ENCODE results near the gene PEAK1.

Gene PEAK1

DNA sequence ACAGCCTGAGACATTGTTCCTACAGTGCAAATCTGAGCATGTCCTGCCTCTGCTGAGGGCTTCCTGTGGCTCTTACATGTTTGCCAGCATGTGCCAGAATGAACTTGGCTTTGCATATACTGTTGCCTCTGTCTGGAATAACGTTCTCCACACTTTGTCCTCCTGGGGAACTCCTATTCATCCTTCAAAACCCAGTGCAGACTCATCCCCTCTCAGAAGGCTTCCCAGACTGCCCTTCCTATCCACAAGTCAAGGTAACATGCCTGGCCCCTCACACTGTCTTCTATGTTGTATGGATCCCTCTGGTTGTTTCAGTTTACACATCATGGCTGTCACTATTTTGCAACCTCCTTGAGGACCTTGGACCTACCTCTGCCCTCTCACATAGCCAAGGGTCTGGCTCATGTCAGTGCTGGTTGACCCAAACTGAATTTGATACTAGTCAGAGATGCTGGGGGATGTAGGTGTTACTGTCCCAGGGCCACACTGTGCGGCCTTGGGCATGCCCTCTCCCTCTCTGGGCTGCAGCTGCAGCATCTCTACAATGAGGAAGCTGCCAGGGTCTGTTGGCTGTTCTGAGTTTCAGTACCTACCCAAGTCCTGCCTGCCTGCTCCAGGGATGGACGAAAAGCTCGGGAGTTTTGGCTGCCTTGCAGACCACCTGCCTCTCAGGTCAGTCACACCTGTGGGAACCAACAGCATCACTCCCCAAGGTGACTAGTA, 320.0 kb downstream of the PEAK1 start:
- in situ Hi-C loops (cut with MboI; ENCODE audit: low sequenced_read_pairs): no loop called here

DNA sequence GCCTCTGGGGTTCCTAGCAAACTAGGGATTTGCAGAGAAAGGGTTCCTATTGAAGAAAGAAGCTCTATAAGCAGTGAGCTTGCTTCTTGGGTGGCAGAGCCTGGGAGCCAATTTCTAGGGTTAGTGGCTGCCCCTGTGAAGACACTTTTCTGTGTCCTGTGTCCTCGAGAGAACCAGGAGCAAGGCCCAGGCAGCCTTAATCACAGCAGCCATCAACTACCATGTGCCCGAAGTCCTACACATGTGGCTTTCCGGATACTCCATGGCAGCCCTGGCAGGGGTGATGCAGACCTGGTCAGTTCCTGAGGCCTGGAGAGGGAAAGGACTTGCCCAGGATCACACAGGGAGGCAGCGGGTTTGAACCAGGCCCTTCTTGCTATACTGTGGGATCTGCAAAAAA, 321.3 kb downstream of the PEAK1 start:
- in situ Hi-C loops (cut with MboI; ENCODE audit: low sequenced_read_pairs): no loop called here

DNA sequence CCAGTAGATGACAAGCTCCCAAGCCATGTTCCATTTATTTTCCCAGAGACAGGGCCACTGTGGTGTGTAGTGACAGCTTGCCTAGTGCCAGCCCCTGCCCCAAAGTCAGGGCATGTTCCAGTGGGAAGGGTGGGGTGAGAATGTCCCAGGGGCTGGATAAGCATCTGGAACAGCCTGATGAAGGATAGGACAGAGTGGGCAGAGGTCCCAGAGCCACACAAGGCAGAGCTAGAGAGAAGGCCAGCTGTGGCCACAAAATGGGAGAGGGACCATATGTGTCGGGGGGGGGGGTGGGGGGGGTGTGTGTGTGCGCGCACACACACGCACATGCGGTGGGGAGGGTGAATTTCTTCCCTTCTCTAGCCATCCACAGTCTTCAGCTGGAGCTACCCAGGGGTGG, 322.0 kb downstream of the PEAK1 start:
- in situ Hi-C loops (cut with MboI; ENCODE audit: low sequenced_read_pairs): no loop called here

DNA sequence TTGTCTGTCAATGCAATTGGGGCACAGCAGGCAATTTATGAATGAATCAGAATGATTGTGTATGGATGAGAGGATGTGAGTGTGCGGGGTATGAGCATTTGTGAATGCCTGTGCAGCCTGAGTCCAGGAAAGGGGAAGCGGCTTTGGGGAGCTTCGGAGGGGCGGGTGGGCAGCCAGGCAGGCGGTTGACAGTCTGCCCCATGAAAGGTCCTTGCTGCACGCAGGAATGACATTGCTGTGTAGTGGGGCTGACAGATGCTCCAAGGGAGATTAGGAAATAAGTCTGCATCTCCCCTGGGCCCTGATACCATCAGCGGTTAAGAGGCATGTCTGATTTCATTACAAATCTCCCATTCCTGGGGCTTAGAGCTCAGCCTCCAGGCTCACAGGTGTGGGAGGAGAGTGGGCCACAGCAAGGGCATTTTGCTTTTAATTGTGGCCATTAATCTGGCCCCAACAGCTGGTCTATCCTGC, 322.6 kb downstream of the PEAK1 start:
- in situ Hi-C loops (cut with MboI; ENCODE audit: low sequenced_read_pairs): no loop called here

DNA sequence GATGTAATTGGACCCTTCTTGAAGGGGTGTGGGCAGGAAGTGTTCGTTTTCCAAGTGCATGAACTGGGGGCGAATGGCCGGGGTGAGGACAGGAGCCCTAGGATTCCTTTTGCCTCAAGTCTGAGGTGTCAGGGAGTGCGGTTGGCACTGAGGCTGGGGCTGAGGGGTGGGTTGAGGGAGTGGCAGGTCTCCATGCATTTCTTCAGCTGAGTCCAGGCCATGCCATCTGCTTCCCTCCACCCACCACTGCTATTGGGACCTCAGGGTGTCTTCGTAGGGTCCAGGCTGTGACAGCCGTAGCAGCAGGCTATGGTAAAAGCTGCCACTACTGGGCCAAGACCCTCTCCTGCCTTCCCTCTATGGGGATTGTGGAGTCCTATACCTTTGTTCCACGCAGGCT, 323.4 kb downstream of the PEAK1 start:
- in situ Hi-C loops (cut with MboI; ENCODE audit: low sequenced_read_pairs): no loop called here

DNA sequence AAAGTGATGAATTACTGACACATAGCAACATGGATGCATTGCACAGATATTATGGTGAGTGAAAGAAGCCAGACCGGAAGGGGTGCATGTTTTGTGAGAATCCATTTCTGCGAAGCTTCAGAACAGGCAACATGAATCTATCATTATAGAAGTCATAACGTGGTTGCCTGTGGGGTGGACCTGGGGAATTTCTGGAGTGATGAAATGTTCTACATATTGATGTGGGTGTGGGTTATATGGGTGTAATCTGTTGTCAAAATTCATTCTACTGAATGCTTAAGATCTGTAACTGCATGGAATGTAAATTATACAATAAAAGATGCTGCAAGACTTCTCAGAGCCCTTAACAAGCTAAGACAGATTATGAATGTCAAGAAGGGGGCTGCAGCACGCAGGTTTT, 323.8 kb downstream of the PEAK1 start:
- in situ Hi-C loops (cut with MboI; ENCODE audit: low sequenced_read_pairs): no loop called here

DNA sequence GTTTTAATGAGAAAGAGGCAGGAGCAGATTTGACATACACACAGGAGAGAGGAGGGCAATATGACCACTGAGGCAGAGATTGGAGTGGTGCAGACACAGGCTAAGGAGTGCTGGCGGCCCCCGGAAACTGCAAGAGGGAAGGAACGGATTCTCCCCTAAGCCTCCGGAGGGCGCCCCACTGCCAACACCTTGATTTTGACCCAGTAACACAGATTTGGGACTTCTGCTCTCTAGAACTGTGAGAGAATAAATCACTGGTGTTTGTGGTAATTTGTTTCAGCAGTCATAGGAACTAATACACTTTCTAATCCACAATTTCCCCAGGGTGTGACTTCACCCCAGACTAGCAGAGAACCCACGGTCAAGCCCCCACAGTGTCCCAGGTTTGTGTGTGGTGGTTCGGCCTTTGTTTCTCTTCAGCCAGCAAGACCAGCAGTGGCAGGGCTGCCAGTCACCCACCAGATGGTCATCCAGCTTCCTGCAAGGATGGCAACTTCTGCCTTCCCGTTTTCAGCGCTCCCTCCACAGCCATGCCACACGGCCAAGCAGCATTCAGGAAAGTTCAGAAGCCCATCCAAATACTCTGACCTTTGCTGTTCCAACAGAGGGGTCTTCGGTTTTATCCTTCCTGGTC, 325.4 kb downstream of the PEAK1 start:
- in situ Hi-C loops (cut with MboI; ENCODE audit: low sequenced_read_pairs): no loop called here

DNA sequence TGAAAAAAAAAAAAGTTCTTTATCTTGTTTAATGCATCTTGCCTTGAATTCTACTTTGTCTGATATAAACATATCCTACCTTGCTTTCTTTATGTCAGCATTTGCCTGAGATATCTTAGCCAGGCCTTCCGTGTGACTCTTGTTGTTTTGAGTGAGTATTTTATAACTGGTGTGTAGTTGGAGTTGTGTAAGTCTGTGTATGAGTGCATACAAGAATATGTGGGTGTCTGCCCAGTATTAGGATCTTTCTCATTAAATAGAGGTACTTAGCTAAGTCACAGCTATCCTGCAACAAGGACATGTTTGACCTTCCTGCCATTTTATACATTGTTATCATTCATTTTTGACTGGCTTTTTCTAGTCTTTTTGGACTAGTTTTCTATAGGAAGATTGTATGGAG, 326.5 kb downstream of the PEAK1 start:
- in situ Hi-C loops (cut with MboI; ENCODE audit: low sequenced_read_pairs): no loop called here

DNA sequence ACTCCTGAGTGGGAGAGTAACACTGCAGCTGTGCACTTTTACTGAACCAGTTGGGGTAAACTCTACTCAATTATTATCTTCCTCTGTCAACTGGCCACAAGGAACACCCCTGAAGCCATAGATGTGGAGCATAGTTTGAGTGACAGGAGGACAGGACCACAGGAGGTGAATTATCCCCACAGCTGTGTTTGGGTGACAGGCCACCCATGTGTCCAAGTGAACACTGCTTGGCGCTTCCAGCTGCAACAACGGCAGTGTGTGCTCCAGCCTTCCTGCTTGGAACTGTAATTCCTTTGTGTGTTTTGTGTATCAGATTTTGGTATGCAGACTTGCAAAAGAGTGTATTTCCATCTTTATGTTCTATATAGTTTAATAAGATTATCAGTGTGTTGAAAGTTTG, 328.8 kb downstream of the PEAK1 start:
- in situ Hi-C loops (cut with MboI; ENCODE audit: low sequenced_read_pairs): no loop called here

DNA sequence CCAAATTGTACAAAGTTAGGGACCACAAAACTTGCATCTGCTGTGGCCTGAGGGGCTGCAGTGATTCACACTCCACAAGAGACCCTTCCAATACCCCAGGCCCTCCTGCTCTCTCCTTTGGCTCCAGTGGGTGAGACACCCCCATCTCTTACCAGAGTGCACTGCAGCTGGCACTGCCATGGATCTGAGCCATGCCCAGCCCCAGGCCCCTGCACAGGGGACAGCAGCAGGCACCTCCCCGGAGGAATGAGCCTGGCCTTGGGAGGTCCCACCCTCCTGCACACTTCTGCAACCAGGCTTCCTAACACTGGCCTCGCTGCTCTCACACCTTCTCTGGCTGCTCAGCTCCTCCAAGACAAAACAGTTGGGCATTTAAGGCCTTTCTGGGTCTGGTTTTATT, 332.7 kb downstream of the PEAK1 start:
- in situ Hi-C loops (cut with MboI; ENCODE audit: low sequenced_read_pairs): no loop called here

DNA sequence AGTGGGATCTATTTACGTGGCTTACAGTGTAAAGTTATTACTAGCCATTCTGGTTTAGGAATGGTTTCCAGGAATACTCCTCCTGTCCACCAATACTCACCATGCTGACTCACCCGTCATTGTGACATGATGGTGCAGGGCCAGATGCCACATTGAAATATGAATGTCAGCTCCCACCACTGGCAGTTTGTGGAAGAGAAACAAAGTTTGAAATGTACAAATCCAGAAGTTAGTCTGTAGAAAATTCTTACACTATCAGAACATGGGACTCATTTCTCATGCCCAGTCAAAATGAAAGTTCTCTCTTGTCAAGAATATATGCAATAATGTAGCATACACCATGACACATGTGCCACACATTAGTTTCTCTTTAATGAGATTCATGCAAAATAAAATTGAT, 334.6 kb downstream of the PEAK1 start:
- in situ Hi-C loops (cut with MboI; ENCODE audit: low sequenced_read_pairs): no loop called here

DNA sequence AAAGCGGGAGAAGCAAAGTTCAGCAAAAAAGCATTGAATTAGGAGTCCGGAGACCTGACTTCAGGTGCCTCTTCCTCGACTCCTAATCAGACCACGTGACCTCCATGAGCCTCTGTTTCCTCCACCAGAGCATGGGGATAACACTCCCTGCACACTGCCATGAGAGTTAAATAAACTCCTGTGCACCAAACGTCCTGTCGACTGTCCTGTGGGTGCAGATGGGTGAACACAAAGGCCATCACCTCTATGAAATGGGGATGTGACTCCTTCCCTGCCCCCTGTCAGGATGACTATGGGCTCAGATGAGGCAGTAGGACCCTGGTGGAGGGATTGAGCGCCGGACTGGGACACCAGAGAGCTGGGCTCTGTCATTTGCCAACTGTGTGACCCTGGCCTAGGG, 335.5 kb downstream of the PEAK1 start:
- in situ Hi-C loops (cut with MboI; ENCODE audit: low sequenced_read_pairs): no loop called here

DNA sequence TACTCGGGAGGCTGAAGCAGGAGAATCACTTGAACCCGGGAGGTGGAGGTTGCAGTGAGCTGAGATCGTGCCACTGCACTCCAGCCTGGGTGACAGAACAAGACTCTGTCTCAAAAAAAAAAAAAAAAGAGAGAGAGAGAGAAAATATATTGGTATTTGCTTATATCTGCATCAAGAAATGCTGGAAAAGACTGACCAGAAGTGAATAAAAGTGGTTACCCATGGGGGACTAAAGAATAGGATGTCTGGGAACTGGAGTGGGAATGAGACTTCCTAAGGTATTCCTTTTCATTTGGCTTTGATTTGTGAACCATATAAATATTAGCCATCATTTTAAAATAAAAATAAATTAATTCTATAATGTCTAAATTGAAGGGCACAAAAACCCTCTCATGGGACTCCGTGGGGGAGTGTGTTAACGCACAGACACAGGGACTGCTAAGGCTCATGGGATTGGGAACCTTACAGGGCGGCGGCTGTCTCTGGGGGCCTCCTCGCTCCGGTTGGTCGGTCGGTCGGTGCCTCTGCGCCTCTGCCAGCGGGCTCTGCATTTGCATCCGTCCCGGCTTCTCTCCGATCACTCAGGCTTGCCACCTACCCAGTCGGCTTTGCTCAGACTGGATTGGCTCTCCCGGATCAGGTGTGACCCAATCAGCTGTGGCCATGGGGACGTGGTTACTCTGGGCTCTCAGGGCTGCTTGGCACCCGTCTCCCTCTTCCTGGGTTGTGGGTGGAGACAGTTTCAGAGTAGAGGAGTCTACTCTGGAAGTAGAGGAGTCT, 336.3 kb downstream of the PEAK1 start:
- in situ Hi-C loops (cut with MboI; ENCODE audit: low sequenced_read_pairs): no loop called here

DNA sequence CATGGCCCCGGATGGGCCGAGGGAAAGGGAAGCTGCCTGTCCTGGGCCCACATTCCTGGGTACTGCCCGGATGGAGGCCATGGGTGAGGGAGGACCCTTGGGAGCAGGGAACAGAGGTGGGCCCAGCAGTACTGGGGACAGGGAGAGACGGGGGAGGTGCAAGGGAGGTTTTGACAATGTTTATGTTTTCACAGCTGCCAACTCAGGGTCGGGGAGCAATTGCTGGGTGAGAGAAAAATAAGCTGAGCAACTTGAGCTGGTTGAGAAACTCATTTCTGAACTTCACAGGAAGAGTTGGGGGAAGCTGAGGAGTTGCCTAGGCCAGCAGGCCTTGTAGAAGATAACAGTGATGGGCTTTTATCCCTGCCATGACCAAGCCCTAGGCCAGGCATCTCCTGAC, 337.9 kb downstream of the PEAK1 start:
- in situ Hi-C loops (cut with MboI; ENCODE audit: low sequenced_read_pairs): no loop called here

DNA sequence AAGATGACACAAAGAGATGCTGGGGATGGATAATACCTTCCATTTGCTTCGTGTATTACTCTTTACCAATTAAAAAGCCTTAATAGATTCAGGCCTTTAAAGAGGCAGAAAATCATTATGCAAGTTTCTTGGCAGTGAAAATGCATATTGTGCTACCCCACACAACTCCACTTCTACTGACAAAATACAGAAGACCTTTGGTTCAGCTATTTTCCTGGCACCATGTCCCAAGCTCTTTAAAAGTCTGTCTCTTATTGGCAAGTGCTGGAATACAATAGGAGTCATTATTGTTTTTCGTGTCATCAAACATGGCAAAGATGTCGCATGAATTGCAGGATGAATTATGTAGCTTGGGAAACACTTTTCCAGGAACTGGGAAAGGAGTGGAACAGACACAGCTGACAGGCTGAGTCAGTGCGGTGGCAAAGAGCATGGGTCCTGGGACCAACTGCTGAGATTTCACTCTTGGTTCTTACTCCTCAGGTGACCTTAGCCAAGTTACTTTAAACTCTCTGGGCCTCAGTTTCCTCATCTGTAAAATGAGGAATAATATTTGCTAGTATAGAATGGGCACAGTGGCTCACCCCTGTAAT, 343.5 kb downstream of the PEAK1 start:
- in situ Hi-C loops (cut with MboI; ENCODE audit: low sequenced_read_pairs): no loop called here

DNA sequence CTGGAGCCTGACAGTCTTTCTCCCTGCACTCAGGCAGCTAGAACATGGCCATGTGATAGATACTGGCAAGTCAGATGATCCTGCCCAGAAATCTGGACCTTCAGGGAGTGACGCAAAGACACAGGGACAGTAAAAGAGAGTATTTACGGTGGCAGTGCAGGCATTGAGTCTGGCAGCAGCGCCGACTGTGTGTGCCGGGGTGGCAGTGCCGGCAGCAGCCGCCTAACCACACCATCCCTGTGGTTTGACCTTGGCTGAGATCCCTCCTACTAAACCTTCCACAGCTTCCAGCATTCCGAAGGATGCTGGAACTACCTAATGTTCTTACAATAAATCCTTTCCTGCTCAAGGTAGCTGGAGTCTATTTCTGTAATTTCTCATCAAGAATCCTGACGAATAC, 344.4 kb downstream of the PEAK1 start:
- in situ Hi-C loops (cut with MboI; ENCODE audit: low sequenced_read_pairs): no loop called here

DNA sequence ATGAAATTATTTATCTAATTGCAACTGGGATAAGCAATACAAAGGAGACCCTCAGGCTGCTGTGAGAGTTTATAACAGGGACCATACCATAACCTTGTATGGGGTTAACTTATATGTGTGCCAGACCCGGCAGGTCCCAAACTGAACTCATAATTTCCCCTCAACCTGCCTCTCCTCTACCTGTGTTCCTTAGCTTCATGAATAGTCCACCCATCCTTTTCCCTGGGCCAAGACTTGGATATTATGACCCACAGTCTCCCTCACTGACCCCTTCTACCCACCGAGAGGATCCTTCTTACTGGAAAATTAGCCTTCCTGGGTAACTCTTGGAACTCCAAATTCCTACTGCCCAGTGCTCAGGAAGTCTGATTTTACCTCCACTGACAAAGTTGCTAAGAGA, 345.6 kb downstream of the PEAK1 start:
- in situ Hi-C loops (cut with MboI; ENCODE audit: low sequenced_read_pairs): no loop called here

DNA sequence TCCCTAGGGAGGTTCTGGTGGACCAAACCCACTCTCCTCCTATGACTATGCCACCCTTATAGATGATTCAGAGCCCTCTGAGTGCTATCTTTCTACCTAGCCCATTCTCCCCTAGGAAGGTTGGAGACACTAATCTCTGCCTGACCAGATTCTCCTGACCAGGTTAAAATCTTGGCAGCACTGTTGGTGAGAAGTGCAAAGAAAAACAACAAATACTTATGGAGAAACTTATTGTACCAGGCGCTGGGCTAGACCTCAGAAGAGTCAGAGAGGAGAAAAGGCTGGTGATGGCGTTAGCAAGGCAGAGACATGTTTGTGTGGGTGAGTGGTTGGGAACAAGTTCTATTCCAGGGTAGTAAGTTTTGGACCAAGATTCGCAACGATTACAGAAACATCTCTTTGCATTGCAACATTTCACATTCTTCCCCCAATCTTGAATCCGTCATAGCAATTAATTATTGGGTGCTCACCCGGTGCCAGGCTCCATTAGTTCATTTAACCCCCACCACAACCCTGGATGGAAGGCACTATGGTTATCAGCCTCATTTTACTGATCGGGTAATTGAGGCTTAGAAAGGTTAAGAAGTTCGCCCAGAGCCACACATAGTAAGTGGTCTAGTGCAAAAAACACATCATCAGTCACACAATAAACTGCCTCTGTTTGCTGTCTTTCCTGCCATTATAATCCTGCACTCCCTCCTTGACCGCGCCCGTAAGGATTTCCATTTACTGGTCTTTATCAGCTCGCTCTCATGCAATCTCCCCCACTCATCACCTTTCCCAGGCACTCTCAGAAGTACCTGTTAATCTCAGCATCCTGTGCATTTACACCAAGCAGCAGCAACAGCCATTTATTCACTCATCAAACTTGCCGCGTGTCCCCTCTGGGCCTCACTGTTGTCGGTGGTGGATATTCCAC, 348.3 kb downstream of the PEAK1 start:
- in situ Hi-C loops (cut with MboI; ENCODE audit: low sequenced_read_pairs): no loop called here

DNA sequence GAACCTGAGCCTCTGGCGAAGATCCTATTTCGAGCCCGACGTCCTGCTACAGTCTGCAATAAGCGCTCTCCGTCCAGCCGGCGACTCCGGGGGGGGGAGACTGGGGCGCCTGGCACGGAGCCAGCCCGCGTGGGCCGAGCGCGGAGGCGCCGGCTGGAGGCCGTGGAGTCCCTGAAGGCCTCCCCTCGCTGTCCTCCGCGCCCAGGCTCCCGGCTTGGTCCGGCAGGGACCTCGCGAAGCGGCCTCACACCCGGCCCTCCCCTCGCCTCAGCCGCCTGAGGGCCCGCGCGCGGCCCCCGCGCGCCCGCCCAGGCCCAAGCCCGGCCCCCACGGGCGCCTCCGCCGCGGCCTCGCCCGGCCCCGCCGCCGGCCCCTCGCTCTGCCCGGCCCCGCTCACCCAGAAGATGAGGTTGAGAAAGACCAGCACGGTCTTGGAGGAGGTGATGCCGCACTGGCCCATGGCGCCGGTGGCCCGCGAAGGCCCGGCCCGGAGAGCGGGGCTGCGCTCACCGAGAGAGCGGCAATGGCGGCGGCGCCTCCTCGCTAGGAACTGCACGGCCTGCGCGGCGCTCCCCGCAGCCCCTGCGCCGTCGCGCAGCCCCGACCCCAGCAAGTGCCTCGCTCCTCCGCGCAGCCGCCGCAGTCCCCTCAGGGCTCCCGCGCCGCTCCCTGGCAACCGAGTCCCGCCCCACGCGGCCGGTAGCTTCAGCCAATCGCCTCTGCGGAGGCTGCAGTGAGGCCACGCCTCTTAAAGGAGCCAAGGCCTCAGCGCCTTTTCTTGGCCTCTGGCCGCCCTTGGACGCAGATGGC, 349.2 kb downstream of the PEAK1 start, which contains the start of gene TSPAN3:
TSS of gene TSPAN3 (minus strand) at position 615 of the 810 bp plus-strand sequence. CDS start at position 460, 155 bp downstream.
- in situ Hi-C loops (cut with MboI; ENCODE audit: low sequenced_read_pairs): no loop called here

DNA sequence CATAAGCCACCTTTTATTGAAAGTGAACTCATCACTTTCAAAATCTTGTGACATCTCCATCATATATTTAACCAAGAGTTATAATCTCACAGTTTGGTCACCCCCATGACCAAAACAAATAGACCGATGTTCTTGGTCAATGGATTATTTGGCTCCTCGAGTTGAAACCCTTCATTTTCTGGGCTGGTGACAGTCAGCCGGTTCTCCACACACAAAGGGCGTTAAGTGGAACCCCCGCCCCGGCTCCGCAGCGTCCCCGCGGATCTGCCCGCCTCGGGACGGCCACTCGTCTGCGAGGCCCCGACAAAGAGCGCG, 349.8 kb downstream of the PEAK1 start:
- in situ Hi-C loops (cut with MboI; ENCODE audit: low sequenced_read_pairs): no loop called here
